Posterior cingulate gyrus (tissue), 11 donors: ENCODE data around the gene RNF126.

ENCODE experiments used
- DNase-seq, 10 donors: peaks; one replicate each; pipeline versions ENCODE4 v3.0.0 to v3.0.0-alpha.2; 2020 to 2021; ENCODE audit warnings: mixed read lengths in 3 of 10
- intact Hi-C: fragments of 100-400 bp; cut with DNase I; formaldehyde crosslinking; loops from one replicate; pipeline ENCODE4 v1.15.1; 2023

Gene RNF126

DNA sequence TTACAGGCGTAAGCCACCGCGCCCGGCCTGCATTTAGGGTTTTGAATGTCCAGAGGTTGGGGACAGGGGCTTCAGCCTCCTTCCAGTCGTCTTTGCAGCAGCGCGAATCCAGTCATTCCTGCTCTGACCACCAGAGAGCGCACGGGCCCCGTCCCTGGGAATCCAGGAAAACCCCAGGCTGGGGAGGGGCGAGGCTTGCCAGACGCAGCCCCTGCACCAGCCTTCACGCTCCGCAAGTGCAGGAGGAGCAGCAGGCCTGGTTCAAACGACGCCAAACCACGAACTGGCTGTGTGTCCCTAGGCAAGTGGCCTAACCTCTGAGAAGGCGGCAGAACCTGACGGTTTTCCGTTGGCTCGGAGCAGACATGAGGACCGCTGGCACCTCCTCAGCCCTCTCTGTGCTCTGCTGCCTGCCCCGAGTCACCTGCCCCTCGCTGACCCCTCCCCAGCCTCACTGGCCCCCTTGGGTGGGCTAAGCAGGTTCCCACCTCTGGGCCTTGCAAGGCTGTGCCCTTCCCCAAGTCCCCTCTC lies 2.0 kb upstream of the RNF126 start:
- intact Hi-C loops, result loop anchor here (1.0 to 10.0 kb wide), 3 partner anchors 69 to 260 kb away; partner anchors contain the start of genes ARID3A and PTBP1
- peak; percentile 63 to 97 (median 84) for DNase-seq

DNA sequence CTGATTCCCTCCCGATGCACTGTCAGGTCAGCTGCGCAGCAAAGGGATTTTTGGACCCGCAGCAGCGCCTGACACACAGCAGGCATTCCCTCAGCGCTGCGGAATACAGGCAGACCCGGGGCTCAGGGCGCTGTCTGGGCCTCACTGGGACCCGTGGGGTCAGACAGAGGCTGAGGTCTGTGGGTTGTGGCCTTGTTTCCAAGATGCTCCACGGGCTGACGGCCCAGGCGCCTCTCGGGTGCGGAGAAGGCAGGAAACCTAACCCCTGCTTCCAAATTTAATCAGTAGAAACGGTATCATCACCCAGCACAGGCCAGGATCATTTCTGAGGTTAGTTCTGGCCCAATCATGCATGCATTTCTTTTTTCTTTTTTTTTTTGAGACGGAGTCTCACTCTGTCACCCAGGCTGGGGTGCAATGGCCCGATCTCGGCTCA lies 686 bp upstream of the RNF126 start:
- DNase-seq, result no peak
- intact Hi-C loops, result loop anchor here (10.0 kb wide), 2 partner anchors 131 to 261 kb away; partner anchors contain the start of genes ARID3A and PTBP1

DNA sequence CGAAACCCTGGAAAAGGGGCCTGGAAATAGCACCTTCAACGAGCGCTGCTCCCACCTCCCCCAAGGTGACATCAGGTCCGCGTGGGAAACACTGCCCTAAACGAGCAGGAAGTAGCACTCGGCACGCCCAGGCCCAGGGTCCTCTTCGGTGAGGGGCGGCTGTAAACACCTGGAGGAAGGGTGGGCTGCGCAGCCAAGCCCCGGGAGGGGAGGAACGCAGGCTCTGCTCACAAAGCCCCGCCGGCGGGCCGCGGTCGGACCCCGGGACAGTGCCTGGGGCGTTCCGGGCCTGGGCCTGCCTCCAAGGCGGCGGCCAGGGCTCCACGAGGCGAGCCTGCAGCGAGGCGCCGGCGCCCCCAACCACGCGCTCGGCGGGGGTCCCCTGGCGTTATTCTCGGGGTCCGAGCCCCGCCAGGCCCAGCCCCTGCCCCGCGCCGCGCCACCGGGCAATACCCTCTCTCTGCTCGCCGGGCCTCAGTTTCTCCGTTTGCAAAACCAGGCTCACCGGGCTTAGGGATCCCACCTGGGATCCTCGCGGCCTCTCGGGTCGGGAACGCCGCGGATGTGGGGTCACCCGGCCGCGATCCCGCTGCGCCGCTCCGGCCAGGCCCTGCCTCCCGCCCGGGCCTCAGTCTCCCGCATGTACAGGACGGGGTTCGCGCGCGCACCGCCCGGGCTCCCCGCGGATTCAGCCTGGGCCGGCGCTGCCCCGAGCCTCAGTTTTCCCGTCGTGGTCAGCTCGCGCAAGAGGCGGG lies 630 bp downstream of the RNF126 start:
- intact Hi-C loops, result loop anchor here (10.0 kb wide), 2 partner anchors 132 to 262 kb away; partner anchors contain the start of genes ARID3A and PTBP1
- DNase-seq, result no peak

DNA sequence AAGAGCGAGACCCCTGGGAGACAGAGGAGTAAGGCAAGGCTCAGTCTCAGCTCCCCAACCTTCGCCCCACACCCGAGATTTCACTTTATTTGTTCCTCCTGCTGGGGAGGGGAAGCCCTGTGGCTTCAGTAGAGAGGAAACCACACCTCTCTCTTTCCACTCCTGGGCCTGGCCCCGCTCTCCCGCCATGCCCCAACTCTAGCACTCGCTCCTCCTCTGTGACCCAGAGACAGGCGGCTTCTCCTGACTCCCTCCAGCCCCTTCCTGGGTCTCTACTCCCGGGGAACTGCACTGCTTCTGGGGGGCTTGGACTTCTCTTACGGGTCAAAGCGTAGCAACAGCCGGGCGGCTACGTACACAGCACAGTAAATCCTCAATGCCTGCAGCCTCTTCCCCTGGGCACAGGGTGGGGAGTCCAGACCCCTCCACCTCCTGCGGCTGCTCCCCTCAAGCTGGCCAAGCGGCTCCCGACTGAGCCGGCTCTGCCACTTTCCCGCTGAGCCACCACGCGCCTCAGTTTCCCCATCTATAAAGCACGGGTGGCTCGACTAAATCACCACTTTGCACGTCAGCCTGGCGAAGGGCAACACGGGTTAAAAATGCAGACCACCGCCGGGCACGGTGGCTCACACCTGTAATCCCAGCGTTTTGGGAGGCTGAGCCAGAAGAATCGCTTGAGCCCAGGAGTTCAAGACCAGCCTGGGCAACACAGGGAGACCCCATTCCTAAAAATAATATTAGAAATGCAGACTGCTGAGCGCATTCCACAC lies 1.4 kb downstream of the RNF126 start:
- no peak for DNase-seq

DNA sequence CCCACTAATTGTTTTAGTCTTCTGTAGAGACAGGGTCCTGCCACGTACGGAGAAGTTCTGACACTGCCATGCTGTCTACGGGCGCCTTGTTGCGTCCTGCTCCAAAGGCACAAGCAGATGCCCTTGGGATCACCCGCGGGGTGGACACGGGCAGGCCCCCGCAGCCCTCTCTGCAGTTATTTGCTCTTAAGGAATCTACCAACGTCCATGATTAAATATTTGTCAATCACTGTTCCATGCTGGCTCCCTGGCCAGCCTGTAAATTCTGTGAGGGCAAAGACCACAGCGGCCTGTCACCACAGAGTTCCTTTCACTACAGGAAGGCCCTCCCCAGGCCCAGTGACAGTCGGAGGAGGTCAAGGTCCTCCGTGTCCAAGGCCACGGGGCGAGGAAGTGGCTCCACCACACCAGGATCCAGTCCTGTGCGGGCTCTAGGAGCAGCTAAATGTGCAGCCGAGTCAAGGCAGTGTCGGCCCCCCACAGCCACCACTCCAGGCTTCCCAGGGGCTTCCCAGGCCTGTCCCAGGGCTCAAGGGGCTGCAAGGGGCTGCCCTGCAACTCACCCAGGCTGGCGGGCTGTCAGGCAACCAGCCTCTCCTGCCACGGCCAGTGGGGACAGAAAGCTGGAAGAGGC lies 2.1 kb downstream of the RNF126 start:
- no peak for DNase-seq
- intact Hi-C loops, result loop anchor here (10.0 kb wide), 2 partner anchors 134 to 264 kb away; partner anchors contain the start of genes ARID3A and PTBP1

More for the DNA sequence above, 1.4 kb downstream of the RNF126 start:
- intact Hi-C loops, result loop anchor here (10.0 kb wide), 2 partner anchors 133 to 263 kb away; partner anchors contain the start of genes ARID3A and PTBP1

DNA sequence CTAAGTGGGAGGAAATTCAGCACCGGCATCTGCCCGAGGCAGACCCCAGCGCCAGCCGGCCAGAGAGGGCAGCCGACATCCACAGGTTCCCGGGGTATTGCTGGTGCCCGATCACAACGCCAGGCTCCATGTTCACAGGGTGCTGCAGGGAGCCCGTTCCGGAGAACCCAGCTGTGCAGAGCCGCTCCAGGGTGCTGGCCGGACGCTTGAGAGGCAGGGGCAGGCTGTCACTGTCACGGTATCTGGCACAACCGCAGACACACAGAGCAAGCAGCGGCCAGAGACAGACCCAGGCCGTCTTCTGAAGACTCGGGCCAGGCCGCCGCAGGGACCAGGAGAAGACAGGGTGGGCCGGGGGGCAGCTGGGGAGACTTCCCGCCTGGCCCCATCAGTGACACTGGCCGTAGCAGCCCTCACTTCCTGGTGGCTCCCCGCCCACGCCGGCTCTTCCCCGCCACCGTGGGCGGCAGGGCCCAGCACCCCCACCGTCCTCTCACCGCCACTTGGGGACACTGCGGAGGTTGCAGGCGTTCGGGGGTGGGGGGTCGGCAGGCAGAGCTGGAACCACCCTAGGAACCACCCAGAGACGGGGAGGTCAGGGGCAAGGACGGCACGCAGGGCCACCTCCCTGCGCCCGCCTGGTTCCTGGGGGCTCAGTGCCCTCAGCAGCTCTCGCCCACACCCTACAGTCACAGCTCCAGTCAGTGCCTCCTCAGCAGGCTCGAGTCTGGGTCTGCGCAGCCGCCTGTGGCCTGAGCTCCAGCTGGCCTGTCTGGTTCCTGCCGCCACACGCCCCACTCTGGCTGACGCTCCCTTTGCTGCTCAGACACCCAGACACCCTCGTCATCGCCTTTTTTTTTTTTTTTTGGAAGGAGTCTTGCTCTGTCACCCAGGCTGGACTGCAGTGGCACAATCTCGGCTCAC lies 3.8 kb downstream of the RNF126 start:
- intact Hi-C loops, result no loop called here

DNA sequence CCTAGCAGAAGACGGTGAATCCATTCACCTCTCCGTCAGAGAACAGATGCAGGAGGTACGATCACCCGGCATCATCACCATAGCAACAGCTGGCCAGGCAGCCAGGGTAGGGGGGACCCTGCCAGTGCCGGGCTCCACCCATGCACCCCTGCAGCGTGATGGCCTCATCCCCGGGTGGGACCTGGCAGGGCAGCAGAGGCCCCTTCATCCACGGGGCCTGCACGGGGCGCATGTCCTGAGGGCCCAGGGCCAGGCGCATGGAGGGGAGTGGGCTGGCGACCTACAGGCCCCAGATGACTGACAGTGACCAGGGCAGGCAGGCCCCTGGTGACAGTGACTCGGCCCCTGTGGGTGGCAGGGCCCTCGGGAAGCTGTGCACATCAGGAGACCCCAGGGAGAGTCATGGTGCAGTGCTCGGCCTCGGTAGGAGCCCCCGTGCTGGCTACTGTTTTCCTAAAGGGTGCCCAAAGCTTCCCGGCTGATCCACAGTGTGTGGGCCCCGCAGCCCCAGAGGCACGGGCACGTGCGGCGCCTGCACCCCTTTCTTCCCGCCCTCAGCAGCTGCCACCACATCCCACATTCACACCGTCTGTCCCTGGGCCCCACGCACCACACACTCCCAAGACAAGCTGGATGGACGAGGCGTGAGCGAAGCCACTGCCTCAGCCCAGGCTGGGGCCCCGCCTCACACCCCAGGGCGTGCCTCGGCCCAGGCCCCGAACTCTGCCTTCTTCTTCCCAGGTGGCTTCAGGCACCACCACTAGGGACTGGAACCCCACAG lies 4.8 kb downstream of the RNF126 start:
- intact Hi-C loops, result no loop called here
- peak in 3 of 10 donors; percentile 55 to 91 (median 84) for DNase-seq

More for the DNA sequence above, 3.8 kb downstream of the RNF126 start:
- DNase-seq, result peak in 8 of 10 donors; percentile 51 to 95 (median 62)

DNA sequence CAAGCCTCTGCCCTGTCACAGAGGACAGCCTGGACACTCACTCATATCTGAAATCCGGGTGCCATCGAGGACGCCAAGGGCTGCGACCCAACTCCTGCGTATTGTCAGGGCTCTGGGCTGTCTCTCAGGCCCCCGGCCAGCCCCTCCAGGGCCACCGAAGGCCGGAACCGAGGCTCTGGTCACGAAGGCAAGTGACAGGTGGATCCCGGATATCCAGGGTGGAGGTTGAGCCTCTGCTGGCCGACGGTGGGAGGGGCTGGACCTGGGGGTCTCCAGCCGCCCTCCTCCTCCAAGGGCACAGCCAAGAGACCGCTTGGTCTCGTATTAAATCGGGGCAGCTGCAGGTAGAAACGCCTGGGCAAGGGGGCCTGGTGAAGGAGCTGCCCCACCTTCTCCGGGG lies 5.4 kb downstream of the RNF126 start:
- DNase-seq, result no peak
- intact Hi-C loops, result no loop called here

DNA sequence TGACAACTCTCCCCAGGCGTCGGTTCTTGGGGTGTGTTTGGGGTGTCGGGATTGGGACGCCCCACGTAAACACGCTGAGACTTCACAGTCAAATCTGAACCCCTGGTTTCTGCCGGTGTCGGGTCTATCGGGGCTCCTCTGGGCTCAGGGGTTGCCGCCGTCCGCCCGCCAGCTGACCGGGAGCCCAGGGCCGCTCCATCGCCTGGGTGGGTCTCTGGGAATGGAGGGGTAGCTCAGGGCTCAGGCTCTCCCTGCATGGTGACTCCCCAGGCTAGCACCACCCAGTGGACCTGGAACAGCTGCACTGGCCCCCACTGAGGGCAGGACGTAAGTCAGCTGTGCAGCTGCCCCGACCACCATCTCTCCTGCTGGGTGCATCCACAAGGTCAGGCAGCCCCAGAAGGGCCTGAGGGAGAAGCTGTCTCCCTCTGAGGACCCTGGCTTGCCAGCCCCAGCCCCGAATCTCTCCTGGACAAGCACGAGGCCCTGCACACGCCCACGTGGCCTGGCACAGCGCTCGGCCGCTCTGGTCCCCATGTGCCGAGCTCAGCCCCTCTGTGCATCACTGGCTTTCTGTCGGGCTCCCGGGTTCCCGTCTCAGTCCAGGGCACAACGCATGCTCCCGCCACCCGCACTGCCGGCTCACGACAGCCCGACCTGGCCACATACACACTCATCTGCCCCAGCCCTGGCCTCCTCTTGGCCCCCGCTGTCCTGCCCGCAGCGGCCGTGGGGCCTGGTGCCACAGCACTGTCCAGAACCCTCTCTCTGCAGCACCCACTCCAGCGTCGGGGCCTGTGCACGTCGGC lies 6.1 kb downstream of the RNF126 start:
- intact Hi-C loops, result no loop called here
- no peak for DNase-seq

DNA sequence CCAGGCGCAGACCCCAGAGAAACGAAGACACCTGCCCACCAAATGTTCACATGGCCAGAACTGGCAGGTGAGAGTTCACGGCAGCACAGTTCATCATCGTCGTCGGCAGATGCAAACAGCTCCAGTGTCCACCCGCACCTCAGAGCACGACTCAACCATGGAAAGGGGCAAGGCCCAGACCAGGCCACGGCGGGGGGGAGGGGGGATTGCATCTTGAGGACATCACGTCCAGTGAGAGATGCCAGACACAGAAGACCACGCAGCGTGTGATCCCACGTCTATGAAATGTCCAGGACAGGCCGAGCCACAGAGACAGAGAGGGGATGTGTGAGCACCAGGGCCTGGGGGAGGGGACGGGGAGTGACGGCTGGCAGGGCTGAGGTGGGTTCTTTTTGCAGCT lies 7.3 kb downstream of the RNF126 start:
- DNase-seq, result no peak
- intact Hi-C loops, result no loop called here

DNA sequence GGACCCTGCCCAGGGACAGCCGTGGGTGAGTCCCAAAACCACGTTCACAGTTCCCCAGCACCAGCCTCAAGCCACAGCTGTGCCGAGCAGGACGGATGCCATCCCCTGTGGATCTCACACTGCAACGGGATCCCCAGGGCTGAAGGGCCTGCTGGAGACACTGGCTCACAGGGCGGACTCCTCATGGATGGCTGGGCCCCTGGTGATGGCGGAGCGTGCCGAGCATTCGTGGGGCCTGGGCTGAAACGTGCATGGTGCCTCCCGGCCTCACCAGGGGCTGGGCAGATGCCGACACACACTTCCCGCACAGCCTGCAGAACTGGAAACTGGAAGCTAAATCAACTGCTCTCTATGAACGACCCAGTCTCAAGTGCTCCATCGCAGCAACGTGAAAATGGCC lies 9.6 kb downstream of the RNF126 start:
- intact Hi-C loops, result no loop called here
- DNase-seq, result no peak

DNA sequence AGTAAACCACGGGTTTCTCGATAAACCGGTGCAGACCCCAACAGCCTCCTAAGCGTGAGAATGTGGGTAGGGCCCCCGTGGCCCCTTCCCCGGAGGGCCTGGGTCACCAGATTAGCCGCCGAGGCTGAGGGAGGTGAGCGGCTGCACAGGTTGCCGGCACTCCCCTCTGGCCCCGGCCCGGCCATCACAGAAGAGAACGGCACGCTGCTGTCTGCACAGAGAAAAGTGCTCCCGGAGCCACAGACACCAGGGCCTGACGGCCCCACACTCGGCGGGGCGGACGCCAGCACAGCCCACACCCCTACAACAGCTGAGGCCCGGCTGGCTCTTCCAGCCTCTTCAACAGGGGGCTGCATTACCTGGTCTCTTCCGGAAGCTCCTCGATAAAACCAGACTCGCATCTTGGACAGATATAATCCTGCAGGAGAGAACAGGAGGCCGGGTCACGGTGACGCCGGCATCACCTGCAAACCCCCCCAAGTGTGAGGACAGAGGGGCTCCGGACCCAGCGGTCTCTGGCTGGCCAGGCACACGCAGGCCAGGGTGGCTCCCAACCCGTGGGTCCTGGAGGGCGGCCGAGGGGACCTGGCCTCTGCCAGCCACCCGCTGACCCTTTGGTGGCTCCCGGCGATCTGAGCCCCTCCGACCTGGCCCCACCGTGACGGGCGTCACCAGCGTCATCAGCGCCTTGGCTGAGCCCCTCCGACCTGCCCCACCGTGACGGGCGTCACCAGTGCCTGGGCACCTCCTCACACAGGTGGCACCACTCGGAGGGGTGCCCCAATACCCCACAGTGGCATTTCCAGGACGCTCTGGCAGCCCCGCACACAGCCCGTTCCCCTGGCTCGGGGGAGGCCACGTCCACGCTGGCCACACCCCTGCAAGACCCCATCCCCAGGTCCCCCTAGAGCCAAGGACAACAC lies 10.3 kb downstream of the RNF126 start:
- intact Hi-C loops, result no loop called here

DNA sequence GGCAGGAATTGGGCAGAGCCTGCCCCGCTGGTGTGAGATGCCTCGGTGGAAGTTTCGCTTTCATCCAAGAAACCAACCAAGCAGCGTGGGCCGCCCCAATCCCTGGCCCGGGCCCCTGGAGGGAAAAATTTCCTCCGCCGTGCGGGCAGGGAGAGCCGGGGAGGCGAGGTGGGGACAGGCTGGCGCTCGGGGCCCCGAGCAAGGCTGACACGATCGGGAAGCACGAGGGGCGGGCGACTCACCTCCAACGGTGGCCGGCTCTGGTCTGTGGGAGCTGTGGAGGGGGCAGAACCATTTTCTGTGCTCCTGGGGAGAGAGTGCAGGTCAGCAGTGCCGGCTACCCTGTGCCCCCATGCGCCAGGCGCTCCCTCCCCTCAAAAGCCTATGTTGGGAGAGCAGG lies 11.0 kb downstream of the RNF126 start:
- intact Hi-C loops, result no loop called here

More for the DNA sequence above, 10.3 kb downstream of the RNF126 start:
- no peak for DNase-seq

DNA sequence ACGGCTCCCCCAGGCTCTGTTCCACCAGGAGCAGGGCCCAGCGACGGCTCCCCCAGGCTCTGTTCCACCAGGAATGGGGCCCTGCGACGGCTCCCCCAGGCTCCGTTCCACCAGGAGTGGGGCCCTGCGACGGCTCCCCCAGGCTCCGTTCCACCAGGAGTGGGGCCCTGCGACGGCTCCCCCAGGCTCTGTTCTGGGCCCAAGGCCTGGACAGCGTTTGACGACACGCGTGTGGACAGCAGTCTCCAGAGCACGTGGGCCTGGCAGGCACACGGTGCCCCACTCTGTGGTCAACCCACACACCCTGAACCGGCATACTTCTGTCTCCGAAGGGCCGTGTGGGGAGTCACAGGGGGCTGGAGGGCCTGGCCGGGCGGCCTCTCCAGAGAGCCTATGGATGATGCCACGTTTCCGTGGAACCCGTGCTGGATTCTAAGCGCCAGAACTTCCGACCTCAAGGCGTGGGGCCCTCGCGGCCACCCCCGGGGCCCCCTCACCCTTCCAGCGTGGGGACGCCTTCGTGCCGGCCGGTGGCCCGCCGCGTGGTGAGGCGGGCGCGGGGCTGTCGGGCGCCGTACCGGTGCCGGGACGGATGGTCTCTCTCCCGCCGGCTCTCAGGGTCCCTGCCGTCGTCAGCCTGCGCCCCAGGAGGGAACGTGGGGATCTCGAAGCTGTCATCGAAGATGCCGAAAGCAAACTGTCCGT lies 11.7 kb downstream of the RNF126 start:
- no peak for DNase-seq
- intact Hi-C loops, result no loop called here

More for the DNA sequence above, 11.0 kb downstream of the RNF126 start:
- DNase-seq, result no peak

DNA sequence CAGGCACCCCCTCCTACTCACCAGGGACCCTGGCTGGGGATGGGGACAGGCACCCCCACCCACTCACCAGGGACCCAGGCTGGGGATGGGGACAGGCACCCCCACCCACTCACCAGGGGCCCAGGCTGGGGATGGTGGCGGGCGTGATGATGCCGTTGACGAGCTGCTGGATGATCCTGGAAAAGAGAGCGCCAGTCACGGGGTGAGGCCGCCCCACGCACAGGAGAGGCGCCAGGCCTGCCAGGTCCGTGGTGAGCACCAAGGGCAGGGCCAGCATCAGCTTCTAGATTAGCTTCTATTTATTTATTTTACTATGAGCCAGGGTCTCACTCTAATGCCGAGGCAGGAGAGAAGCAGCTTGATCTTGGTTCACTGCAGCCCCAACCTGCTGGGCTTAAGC lies 12.9 kb downstream of the RNF126 start:
- no peak for DNase-seq
- intact Hi-C loops, result no loop called here
